Fibroblast of skin of left quadriceps (primary cell): ENCODE measurements around the gene TMEM179.

Source experiments
- DNase-seq, 2 experiments: peaks; one replicate each; pipeline ENCODE4 v3.0.0-alpha.2; 2013; ENCODE audit warnings: low read depth in 2 of 2

TMEM179 gene

DNA sequence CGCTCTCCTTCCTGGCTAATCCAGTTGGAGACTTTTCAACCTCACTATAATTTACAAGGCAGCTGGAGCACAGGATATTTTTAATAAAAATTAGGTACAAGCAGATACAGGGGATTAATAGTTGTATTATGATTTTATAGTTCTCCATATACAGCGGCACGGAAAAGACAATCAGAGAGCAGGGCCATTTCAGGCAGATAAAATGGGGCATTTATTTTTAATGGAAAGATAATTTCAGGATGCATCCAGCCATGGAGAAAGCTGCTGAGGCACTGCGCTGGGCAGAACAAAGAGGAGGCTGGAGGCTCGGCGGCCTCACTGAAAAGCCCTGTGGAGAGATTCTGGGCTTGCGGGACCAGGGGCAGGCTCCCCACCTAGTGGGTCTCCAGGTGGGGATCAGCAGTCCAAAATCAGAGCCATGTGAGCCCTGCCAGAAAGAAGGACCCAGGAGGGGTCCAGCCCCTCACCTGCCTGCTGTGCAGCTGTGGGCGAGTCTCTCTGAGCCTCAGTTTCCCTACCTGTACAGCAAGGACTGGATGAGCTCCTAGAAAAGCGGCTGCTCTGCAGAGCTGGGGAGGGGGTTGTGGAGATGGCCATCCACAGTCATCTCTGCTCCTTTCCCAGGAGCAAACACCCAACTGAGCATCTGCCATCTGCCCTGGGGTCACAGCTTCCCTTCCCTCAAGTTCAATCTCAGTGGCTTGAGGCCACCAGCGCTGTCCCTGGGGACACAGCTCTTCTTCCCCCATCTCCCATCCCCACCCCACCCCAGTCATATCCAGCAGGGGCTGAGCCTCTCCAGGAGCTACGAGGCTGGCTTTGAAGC, 48.9 kb downstream of the TMEM179 start:
- DNase-seq = no peak

DNA sequence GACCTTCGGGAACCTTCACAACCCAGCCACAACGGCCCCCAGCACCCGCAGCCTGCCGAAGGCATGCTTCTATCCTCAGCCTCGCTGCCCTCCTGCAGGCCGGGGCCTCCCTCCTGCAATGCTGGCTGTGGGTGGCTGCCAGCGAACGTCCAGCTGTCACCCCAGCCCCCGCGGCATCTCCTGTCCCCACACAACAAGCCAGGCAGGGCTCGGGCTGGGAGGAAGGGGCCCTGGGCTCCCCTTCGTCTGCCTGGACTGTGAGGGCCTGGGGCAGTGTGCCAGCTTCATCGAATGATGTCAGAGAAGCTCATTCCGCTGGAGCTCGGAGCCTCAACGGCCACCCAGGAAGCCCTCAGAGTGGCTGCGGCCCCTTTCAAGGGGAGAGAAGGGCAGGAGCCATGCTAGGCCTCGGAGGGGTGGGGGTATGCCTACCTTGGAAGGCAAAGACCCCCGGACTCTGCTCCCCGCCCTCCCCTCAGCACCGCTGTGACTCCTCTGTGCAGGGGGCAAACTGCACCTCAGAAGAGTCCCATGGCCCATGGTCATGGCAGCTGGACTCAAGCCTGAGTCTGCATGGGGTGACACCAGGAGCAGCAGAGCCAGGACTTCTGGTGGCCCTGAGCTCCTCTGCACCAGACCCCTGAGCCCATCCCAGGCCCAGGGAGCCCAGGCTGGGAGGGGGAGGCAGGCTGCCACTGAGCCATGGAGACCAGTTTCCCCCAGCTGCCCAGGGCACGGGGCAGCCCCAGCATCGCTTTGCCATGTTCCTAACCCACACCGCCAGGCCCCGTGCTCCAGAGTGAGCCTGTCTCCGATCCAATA, 49.8 kb downstream of the TMEM179 start:
- DNase-seq = no peak

DNA sequence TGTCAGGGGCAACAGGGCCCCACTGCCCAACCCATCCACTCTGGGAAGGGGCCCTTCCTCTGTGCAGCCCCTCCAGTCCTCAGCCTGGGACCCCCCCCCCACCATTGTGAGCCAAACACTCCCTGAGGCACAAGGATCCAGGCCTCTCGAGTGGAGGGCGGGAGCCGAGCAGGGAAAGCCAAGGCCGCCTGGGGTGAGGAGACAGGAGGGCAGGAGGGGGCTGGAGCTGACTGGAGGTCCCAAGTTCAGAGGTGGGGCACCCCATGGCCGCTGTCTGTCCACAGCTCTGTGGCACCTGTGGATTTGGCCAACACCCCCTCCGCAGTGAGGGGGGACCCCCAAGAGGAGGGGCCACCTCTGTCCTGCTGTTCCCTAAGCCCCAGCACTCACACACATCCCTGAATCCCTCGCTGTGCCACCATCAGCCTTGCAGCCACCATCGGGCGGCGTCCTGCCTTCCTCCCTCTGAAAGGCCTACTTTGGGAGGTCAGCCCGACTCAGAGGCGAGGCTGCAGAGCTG, 50.4 kb downstream of the TMEM179 start:
- DNase-seq = no peak

DNA sequence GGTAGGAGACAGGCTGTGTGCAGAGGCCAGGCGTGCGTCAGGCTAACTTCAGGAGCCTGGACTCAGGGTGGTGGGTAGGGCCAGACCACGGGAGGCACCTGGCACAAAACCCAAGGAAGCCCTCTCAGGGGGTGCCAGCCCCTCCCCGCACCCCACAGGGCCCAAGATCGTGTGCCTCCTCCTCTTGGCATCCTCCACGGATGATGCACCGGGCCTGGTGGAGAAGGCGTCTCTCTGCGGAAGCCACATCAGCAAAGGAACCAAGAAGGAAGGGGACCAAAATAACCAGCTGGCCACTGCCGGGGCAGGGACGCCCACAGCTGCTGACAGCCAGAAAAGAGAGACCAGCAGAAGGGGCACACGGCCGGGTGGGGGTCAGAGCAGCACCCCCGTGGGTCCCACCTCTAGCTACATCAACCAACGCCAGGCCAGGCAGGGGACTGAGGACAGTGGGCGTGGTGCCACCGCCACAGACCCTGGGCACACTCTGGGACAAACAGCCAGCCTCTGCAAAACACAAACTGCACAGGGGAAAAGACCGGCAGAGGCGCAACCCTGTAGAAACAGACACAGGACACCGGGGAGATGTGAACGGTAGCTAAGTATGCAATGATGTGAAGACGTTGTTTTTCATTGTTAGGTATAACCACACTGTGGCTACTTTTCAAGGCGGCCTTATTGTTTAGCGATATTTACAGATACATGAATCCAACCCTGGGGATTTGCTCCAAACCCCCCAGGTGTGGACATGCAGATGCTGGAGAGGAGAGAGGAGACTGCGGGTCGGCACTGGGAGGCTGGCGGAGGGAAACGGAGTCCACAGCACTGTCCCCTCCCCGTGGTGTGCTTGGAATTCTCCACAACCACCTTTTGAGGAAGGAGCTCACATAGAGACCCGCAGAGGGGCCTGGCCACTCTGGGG, 51.1 kb downstream of the TMEM179 start:
- no peak for DNase-seq

DNA sequence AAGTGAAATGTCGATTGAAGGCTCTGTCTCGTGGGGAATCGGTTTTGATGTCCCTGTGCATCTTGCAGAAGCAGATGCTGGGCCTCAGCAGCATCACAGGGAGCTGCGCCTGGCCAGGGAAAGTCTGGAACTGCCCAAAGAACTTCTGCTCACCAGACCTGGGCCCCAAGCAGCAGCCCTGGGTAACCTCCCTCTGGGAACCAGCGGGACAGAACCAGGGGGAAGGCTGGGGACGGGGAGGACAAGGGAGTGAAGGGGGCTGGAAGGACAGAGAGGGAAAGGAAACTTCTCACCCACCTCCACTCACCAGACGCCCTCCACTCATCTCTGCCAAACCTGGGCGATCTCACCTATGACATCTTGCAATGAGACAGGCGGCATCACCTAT, 51.8 kb downstream of the TMEM179 start:
- no peak for DNase-seq

DNA sequence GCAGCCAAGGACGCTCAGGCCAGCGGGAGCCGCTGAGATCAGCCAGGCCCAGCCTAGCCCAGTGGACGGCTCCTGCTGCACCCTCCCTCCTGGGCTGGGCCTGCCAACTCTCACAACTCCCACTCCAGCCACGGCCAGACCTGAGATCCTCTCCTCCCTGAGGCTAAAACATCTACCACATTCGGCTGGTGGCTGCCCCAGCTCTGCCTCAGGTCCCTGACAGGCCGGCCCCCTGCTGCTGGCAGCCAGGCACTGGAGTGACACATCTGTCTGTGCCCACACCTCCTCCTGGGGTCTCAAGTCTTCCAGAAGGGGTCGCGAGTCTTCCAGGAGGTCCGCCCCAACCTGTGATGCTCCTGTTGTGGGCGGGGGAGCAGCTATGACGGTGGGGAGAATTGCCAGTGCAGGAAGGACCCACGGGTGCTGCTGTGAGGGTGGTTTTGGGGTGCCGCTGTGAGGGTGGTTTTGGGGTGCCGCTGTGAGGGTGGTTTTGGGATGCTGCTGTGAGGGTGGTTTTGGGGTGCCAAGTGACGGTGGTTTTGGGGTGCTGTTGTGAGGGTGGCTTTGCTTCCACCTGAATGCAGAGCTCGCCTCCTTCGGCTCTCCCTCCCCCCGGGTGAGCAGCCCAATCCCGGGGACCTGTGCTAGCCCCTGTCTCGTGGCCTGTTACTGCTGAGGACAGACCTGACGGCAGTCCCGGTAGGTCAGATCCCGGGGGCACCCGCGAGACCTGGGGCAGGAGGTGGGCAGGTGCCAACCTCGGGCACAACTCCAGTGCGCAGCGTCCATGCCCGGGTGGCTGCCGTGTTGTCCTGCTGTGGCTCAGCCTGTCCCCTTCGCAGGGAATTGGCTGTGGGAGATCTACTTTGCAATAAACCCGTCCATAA, 52.5 kb downstream of the TMEM179 start:
- DNase-seq = no peak

DNA sequence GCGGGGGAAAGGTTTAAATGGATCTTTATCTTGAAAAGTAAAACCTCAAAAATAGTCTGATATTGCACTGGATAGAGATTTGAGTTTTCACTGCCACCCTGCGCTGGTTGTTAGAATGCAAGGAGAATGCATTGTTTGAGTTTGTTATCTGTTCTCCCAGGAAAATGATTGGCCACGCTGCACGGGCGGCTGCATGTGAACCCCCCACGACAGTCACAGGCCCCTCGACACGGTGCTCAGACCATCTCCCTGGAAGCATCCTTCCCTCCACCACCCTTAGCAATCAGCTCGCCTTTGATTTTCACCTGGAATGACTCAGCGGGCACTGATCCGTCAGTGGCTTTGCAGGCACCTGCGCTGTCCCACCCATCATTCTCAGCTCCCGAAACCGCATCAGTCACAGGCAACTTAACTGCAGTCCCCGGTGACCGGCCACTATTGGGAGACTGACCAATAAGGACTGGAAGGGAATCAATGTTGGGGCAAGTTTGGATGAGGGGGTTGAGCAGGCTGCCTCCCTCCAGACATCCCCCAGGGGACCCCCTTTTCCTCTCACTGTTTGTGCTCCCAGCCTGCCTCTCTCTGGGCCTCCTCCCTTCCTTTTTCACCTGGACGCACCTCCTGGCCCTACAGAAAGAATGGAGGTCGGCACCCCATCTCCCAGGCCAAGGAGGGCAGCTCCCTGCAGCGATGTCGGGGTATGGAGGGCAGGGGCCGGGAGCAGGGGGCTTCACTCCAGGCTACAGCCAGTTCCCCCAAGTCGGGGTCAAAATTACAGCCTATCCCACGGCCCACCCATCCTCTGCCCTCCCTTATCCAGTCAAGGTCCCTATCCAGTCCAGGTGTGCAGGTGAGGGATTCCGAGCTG, 53.5 kb downstream of the TMEM179 start:
- no peak for DNase-seq

DNA sequence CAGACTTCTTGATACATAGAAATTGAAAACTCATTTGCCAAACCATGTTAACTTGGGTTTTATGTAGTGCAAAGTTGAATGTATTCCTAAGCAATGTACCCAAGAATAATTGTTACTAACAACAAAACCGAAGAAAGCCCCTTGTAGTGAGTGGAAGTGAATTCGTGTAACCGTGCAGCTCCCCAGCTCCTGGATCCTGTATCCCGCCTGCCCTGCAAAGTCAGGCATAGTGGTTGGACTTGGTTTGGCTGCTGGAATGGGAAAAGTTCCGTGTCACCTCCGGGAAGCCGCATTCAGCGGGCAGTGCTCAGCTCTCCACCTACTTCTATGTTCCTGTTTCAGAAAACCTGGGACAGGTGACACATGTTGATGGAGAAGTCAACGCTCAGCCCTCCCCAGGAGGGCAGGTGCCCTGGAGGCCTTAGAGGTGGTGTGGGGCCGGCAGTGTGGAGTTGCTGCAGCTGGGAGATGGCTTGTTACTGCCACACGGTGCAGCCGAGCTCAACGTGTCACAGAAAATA, 54.2 kb downstream of the TMEM179 start:
- no peak for DNase-seq

DNA sequence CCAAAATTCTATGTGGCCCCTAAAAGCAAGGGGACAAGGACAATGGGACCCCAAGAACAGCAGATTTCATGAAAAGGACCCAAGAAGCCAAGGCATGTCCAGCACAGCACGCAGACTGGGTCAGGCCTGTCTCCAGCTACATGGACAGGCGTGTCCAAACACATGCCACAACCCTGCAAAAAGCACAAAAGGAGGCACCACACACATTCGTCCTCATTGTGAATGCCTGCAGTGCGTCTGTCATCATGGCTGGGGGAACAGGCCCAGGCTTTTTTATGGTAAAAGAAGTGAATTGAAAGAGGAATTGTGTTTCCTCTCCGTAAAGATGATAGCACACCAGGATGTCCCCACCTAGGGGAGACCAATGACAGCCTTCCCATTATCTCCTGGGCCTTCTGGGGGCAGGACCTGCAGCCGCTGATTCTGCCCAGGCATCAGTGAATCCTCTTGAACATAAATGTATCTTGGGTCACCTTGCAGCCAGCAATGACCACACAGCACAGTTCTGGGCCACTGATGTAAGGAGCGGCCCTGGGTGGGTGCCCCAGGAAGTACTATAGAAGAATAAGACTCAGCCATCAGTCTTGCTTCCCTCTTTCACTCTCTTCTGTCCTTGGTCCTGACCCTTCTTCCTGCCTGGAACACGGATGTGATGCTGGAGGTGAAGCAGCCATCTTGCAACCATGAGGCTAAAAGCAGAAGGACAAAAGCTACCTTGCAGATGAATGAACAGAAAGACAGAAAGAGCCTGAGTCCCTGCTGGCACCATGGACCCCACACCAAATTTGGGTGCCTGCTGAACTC, 54.8 kb downstream of the TMEM179 start:
- DNase-seq = no peak

DNA sequence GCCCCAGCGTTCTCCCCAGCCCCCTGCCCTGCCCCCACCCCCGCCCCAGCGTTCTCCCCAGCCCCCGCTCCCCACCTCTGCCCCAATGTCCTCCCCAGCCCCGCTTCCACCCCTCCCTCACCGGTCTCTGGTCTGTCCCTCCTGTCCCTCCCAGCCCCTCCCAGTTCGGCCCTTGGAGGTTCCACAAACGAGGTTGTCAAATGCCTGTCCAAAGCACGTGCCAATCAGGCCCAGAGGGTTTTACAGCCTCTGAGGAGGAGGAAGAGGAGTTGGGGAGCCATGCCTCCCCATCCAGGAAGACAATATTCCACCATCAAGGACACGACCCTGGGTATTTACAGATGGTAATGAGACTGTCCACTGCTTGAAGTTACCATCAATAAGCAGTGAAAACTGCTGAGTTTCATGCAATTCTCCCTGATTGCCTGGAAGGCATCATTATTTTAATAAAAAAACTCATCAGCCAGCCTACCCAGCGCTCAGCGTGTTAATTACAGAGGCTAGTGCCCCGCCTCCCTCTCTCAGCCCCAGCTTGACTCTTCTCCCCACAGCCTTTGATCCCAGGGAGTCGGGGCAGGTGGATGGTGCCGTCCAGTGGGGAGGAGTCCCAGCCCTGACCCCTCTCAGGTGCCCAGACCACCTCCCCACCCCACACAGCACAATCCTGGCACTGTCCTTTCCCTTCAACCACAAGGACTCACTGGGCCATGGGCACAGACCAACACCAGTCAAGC, 55.6 kb downstream of the TMEM179 start:
- no peak for DNase-seq

DNA sequence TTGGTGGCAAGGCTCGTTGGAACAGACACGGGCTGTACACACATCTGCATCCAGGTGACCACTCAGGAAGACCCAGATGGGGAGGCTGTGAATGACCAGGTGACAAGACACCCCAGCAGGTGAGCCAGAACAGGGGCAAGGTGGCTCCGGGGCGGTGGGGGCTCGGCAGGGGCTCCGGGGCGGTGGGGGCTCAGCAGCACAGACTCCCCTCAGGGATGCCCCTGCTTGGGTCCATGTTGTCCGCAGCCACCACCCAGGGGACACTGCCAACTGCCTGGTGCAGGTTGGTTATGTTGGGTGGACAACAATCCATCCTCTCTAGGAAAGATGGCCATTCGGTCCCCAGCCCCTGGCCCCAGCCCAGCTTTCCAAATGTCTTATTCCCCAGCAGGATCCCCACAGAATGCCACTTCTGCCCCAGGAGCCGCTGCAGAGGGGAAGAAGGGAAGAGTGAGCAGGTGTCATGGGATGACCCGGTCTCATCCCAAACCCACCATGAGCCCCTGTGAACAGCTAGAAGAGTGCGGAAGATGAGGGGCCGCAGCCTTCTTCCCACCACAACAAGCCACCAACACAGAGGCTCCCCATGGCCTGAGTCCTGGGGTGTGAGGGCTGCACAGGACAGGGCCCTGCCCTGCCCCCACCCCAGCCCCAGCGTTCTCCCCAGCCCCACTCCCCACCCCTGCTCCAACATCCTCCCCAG, 56.4 kb downstream of the TMEM179 start:
- DNase-seq = no peak

DNA sequence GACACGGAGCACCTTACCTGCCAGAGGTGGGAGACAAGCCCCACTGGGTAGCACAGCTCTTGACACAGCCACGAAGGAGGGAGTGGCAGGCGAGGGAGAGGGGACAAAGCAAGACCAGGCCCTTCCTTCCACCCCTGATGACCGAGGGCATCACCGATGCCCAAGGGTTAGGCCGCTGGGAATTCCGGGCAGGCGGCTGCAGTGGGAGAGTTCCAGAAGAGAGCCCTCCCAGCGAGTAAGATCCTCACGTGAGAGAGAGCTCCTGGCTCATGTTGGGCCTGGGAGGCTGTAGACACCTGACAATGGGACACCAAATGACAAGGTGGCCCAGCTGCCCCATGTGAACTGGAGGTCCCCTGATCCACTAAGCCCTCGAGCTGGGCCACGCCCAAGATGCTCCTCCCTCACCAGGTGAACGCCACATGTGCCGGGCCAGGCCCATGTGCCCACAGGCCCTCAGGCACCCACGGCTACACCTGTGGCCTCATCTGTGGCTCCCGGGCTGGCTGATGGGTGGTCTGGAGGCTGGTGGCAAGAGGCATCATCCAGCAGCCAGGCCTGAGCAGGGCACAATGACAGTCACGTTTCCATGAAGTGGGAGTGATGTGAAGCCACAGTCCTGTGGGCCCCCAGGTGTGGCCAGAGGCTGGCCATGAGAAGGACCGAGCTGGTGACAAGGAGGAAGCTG, 57.1 kb downstream of the TMEM179 start:
- DNase-seq = no peak

DNA sequence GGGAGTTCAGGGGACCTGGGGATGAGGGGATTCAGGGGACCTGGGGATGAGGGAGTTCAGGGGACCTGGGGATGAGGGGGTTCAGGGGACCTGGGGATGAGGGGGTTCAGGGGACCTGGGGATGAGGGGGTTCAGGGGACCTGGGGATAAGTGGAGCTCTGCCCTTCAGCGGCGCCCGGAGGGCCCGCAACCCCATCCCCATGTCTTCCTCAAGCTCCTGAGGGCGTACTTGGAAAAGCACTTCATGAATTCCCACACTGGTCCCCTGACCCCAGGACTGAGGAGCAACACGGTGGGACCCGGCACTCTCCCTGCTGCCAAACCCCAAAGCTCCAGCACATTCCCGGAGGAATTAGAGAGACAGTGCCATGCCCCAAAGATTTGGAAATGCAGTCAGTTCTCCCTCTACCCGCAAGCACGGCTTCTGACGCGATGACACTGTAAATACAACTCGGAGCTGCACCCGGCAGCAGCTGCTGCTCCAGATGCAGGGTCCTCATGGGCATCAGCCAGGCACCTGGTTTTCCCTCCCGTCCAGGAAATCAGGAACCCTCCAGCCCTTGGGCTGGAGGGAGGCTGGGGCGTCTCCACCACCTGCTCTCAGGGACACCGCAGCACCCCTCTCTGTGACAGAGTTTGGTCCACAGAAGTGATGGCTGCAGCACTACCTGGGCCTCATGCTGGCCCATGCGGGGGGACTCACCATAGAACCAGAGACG, 57.8 kb downstream of the TMEM179 start:
- DNase-seq = no peak

DNA sequence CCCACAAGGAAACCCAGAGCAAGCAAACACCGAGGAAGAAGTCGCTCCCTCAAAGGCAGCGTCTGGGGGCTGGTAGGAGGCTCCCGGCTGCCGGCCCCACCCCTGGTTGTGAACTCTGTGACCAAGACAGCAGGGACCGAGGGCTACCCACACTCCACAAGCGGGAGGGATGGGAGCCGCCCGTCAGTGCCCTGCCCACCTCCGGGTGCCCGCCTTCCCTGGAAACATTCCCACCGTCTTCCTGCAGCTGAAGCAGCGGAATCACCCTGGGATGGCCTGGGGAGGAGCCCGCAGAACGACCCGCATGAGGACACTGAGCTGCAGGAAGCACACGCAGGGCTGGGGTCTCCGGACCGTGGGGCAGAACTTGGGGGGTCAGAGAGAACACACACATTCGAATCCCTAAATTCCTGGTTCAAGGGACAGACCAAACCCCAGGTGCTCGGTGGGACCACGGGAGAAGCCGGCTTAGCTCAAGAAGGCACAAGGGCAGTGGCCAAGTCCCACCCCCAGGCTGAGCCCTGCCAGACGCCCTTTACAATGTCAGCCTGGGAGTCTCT, 58.5 kb downstream of the TMEM179 start:
- DNase-seq = no peak

DNA sequence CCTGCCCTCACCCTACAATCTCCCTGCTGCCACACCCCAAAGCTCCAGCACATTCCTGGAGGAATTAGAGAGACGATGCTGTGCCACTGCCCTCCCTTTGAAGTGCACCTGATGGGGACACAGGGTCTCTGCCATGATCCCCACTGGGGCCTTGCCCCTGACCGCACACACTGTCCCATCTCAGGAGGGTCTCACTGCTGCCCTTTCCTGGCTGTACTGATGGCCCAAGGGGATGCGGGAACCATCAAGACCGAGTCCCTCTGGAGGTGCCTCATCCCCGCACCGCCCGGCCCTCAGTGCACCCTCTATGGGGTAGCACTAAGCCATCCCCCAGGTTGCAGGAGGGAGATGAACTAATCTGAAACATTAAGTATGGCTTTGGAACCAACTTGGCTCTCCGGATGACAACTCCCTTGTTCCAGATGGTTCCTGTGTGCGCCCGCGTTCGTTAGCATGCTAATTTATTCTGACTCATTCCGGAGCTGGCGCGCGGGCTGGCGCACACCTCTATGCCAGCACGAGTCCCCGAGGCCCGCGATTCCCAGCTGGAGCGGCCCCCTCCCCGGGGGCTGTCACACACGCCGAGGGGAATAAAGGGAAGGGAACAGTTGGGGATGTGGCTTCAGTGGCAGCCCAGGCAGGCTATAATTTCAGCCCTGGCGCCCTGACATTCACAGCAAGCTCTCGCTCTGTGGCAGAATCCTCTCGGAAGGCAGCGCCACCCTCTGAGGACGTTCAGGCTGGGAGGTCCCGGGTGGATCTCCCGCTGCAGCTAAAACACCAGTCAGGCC, 59.2 kb downstream of the TMEM179 start:
- DNase-seq = no peak
